Caki2 (cell line): ENCODE measurements around the gene RETREG1. TPM values are rescaled to one million over a fixed set of nuclear protein-coding genes. Genes with fewer than 3 reads are reported as not detected.
A peak's percentile ranks its signal among the peaks of the same experiment; 100 is the strongest.
"Not testable (repeated sequence)": the region's sequence is repeated elsewhere in the genome, so short reads cannot be mapped to it uniquely, and the experiment has no call there.

Source experiments
- DNase-seq: peaks from one replicate; pipeline ENCODE4 v3.0.0-alpha.2; 2015; ENCODE audit warnings: low read depth
- in situ Hi-C: cut with HindIII; loops from 2 replicates; pipeline ENCODE4 v1.10.0; 2016; ENCODE audit warnings: low sequenced_read_pairs, low pct_unique_long_range_greater_than_20kb, mixed read lengths
- total RNA-seq: library from RNA; depleted of rRNA; stranded (reverse); fragments of >200 nt; shearing (Covaris generic); gene quantifications from 2 replicates; pipeline ENCODE4 v1.2.3, GENCODE V29; 2014; ENCODE audit warnings: low replicate concordance

Gene RETREG1
- total RNA-seq, 1 experiment from 2014 or later = 9.5 TPM

DNA sequence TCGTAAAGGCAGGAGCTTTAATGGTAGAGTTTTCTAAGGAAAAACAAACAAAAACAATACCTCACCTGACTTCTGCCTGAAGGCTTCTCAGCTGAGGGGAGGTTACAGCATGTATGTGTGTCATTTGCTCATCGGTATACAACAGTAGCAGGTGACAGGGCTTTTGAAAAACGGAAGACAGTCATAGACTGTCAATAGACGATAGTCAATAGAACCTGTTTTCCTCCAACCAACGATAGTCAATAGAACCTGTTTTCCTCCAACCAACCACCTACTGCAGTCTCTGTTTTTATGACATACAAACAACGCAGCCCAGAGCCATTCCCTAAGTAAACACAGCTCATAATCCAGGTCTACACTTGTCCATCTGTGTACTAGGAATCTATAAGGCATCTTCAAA is 74.6 kb downstream of the RETREG1 start:
- no peak for DNase-seq
- in situ Hi-C loops = no loop called here

DNA sequence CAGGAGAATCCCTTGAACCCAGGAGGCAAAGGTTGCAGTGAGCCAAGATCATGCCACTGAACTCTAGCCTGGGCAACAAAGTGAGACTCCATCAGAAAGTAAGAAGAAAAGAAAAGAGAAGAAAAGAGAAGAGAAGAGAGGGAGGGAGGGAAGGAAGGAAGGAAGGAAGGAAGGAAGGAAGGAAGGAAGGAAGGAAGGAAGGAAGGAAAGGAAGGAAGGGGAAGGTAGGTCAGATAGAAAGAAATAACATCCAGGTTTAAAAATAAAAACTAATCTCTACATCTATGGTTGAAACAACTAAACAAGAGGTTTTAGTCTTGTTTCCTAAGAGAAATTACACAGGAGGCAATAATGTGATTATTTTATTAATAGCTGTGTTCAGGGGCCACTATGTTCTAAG is 75.2 kb downstream of the RETREG1 start:
- DNase-seq, in situ Hi-C loops: not testable (repeated sequence)

DNA sequence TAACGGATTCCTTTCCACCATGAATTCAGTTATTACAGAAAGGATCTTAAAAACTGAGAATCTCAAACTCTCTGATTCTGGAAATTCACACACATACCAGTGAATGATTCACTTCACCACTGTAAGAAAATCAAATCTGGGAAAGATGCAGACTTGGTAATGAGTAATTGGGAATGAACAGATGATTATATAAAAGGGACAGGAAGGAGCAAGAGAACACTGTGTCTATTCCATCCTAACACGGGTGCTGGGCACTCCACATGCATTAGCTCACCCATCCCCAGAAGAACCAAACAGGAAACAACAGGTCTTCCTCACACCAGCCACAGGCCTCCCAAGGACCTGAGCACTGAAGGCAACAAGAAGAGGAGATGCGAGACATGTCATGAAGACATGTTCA is 76.4 kb downstream of the RETREG1 start:
- peak; percentile 55 for DNase-seq
- in situ Hi-C loops = no loop called here

DNA sequence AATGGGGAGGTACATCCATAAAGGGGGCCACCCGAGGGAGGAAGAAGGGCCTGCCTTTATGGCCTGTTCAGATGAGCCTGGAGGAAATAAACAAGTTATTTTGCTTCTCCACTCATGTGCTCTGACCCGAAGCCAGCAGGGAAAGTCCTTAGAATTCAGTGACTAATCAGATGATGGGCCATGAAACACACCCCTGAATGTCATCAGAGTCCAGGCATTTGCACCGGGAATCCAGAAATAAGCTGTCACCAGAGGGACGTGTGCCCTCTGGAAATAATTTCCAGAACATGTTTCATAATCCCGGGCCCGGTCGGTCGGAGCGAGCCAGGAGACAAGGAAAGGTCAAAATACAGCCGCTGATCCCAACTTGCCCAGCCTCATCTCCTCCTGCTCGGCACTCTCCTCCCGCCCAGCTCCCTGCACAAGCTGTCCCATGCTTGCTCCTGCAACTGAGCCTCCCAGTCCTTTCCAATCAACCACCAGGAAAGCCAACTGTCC is 77.6 kb downstream of the RETREG1 start:
- peak; percentile 94 for DNase-seq
- in situ Hi-C loops = no loop called here

DNA sequence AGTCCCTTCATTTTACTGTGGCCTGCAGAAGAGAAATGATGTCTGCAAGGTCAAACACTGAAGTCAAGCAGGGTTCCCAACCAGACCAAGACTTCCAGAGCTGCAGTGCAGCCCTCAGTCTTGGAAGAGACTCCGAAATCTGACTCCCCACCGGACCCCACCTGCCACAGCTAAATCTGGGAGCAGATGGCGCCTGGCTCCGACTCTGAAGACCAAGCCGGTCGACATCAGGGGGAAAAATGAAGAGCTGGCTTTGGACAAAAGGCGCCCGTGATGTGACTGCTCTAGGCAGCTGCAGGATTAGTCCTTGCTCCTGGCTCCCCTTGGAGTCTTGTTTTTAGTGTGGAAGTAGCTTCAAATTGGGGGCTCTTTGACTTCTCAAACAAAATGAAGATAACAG is 78.8 kb downstream of the RETREG1 start:
- no peak for DNase-seq
- in situ Hi-C loops = no loop called here

DNA sequence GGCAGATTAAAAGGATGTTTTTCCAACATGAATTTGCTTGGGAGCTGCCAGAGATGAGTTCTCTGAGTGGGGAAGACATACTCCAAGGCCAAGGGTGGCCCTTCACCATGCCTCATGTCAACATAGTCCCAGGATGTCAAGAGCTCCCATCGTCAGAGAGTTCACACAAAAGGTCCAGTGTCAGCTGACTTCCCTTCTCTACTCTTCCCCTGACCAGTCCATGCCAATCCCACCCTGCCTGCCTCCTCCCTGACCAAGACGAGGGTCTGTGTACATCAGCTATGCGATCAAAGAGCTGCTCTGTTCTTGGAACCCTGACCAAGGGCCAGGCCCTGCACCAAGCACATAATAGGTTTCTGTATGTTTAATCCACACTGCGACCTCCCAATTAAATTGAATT is 80.0 kb downstream of the RETREG1 start:
- no peak for DNase-seq
- in situ Hi-C loops = no loop called here

DNA sequence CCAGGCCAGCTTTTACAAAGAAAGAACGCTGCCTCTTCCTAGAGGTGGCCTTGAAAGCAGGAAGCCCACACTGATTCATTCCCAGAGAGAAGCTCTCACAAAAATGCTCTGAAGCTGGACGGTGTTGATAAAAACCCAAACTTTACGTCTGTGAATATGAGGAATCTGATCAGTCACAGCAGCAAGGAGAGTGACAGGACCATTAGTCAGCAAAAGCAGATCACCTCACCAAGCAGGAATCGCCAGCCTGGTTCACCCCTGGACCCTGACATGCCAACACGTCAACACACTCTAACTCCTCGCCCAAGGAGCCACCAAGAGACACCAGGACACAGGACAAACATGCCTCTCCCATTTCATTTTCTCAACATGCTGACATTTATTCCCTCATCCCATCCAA is 80.6 kb downstream of the RETREG1 start:
- peak; percentile 63 for DNase-seq
- in situ Hi-C loops = no loop called here

DNA sequence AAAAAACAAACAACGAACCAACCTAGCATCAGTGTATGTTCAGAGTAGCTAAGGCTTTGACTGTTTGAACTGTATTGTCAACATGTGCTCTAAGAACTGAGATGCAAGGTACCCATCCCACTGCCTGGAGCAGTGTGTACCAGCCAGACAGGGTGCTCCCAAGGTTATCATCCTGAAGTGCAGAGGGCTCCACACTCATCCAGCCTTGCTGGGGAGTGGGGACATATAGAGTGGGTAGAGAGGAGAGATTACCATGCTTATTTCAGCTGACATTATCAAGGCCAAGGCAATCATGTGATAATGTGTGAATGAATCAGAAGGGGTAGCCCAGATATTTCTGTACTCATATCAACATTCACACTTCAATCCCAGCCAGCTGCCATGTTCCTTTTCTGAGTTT is 82.5 kb downstream of the RETREG1 start:
- in situ Hi-C loops = no loop called here
- no peak for DNase-seq

DNA sequence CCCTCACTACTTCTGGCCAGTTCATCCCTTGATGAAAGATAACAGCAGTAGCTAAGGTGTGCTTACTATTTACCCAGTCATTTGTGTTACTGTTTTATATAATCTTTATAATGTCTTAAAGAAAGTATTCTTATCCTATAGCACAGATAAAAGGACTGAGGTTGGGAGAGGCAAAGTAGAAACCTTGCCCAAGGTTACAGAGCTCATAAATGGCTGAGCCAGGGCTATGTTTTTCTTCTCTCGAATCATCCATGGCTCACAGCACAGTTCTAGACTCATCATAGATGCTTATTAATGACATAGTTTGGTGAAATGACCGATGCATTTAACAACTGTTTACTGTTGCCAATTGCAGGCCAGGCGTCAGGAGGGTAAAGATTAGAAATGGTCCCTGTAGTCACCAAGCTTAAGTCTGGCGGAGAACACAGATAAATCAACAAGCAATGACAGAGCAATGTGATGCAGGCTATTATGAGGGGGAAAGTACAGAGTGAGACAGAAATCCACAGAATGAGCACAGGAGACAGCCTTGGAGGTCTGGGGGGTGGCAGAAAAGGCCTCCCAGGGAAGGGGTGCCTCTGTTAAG is 85.6 kb downstream of the RETREG1 start:
- in situ Hi-C loops = no loop called here
- no peak for DNase-seq

DNA sequence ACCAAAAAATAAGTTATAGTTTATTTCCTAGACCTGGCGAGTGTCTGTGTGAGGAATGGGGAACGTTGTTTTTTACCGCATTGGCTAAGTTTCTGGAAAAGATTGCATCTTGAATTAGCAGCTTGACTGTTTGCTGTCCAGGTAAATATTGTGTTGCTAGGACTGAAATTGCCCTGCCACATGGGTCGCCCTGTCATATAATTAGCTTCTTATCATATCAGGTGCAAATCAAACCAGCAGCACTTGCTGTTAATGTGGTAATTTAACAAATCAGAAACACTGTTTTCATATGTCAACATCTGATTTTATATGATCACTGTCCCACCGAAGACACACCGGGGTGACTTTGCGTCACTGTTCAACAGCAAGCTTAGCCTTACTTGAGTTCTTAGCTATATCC is 87.5 kb downstream of the RETREG1 start:
- no peak for DNase-seq
- in situ Hi-C loops = no loop called here

DNA sequence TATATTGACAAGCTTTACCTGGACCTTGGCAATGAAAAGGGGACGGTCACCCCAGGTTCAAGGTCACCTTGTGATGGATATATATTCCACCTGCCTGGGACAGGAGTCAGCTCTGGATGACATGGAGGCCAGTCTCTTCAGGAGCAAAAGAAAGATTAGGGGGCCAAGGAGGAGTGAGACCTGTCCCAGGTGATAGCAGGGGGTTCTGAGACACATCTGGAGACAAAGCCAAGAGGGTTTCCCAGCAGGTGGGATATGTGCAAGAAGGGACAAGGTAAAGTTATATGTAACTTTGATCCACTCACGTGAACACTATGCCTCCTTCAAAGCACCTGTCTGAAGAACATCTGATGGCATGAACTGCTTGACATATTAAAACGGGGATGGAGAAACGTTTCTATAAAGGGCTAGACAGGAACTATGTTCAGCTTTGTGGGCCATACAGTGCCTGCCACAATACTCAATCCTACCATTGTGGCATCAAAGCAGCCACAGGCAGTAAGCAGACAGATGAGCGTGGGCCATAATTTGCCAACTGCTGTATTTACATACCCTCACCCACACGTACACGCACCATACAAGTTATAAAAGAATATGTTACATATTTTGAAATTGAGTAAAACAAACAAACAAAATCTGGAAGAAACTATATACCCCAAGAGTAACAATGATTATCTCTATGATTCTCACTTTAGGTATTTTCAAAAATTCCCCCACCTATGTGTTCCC is 88.3 kb downstream of the RETREG1 start:
- DNase-seq = no peak
- in situ Hi-C loops = no loop called here

DNA sequence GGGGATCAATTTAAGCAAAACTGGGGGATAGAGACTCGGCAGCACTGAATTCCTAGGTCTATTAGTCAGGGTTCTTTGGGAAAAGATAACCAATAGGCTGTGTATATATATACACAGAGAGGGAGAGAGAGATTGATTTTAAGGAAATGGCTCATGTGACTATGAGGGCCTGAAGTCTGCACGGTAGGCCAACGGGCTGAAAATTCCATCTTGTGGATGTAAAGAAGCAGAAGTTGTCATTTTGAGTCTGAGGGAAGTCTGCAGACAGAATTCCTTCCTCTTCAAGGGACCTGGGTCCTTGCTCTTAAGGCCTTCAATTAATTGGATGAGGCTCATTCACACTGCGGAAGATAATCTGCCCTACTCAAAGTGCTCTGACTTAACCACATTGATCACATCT is 91.1 kb downstream of the RETREG1 start:
- in situ Hi-C loops = no loop called here

DNA sequence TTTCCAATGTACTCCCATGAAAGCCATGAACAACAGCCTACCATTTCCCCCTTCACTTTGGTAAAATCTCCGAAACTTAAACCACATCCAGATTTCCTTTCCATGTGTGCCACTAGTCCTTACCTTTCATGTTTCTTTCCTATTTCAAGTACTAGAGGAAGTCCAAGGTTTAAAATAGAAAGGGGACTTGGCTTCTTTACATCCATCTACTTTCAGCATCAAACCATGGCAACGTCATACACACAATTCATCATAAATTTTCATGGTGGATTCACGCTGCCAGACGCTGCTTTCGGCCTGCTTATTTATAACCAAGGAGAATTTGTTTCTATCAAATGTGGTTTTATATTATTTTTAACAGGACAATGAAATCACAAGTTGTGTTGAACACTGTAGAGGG is 92.5 kb downstream of the RETREG1 start:
- DNase-seq = no peak
- in situ Hi-C loops = no loop called here

More for the DNA sequence above, 91.1 kb downstream of the RETREG1 start:
- no peak for DNase-seq

DNA sequence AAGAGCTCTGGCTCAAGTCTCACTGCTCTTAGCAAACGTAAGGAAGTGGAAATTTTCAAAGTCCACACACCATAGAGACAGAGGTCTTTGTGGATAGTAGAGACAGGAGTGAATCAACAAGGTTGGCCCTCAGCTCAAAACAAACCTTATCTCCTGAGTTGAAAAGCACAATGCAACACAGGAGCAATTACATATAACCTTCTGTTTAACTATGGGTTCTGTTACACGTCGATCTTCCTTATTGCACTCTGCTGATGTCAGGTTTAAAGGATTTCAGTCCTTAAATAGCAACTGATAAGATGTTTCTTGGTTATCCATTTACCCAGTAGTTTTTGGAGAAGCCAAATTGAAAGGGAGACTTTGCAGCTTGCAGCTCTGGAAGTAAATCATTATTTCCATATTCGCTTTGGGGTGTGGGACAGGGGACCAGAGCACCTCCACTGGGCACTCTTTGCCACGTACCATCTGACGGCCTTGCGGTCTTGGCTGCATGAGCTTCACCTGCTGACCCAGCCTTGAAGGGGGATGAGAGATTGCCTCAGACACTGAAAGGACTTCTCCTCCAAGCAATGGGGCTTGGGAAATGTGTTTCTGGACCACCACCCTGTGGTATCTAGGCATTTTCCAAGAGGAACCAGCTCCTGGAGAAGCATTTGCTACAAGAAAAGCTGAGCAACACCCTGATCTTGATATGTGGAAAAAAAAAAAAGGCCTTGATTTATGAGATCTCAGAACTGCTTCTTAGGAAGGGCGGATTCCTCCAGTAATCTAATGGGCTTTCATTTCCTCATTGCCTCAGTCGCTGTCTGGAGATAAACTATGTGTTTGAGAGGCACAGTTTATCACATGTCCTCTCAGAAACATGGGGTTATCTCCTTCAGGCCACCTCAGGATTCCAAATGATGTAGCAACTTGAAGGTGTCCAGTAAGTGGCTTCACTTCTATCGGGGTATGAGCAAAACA is 95.0 kb downstream of the RETREG1 start:
- in situ Hi-C loops = no loop called here
- DNase-seq = no peak

DNA sequence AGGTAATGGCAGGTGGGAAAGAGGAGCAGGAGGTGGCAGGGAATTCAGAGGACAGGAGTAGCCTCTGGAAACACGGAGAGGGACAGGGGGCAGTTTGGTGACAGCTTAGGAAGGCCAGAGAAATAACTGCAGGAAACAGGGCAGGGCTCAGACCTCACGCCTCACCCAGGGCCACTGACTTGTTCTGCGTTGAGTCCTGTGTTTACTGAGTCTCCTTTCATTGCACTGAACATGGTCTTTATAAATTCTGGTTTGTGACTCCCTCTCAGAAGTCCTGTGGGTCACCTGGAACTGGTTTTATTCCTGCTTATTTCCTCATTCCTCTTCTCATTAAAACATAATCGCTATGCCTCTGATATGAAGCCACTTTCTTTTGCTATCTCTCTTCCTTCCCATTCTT is 96.0 kb downstream of the RETREG1 start:
- no peak for DNase-seq
- in situ Hi-C loops = no loop called here

DNA sequence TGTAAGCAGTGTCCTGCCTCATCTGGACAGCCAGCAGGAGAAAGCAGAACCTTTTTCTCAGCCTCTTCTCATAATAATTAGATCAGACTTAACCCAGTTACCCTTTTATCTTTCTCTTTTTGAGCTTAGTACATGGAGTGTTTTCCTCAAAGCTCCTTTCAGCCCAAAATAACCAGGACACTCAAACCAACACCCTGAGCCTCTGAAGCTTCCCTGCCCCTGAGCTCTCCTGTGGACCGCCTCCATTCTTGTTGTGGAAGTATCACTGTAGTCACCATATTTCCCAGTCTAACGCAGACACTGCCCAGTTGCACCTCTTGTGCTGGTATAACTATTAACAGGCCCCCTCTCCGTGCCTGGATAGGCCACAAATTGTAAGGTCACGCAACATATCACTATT is 97.4 kb downstream of the RETREG1 start:
- no peak for DNase-seq
- in situ Hi-C loops = no loop called here

DNA sequence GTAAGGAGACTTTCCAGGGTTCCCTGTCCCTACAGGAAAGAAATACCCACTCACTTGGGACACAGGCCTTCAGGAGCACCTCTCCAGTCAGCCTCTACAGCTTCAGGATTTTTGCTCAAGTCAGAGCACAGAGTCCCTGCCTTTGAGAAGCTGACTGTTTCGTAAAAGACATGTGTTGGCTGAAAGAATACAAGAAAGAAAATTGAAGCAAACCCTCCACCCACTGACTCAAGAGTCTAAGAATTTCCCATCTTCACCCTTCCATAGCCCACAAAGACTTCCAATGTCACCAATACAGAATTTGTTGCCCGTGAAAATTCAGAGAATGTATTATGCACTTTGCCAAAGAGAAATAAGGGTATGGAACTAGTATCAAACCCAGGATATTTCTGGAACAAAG is 98.2 kb downstream of the RETREG1 start:
- in situ Hi-C loops = no loop called here
- DNase-seq = no peak

DNA sequence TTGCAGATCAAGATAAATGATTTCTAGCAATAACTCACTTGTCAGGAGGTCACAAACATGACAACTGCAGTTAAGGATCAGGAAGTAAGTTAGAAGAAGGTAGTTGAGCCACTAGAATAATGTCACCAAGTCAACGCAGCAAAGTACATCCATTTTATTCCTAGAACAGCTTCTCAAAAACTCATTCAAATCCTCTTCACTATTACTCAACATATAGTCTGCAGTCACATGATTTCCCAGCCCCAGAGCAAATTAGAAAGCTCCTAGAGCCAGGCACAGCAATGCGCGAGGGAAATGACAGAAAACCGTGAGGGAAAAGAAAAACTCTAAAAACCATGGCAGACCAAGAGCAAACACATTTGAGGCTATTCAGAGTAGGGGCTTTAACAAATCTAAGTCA is 101.3 kb downstream of the RETREG1 start:
- no peak for DNase-seq
- in situ Hi-C loops = no loop called here

DNA sequence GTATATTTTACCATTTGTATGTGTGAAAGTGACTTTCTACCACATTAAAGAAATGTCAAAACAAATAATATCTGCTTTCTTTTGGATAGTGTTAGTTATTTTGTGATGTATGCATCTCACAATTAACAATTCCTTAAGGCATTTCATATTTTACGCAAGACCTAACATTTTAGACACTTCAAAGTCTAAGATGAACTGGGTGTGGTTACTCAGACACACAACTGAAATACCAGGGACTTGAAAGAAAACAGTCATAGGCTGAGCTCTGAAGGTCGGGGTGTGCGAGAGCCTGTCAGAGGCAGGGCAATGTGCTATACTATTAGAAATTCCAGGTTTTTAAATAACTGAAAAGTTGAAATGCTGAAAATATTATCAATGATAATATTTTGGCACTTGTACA is 106.7 kb downstream of the RETREG1 start:
- no peak for DNase-seq
- in situ Hi-C loops = no loop called here
